GM12801 (cell line): ENCODE measurements around the gene PLCL2.

ENCODE experiments used
- CTCF ChIP-seq: IDR thresholded peaks from one replicate; pipeline ENCODE4 v1.5.1; 2011; ENCODE audit warnings: control low read depth; ENCODE audit not compliant: insufficient read length; ENCODE audit errors: extremely low read depth

Gene PLCL2

GRCh38 chr3:16884748-16885592, at the start of gene PLCL2:
Gene PLCL2 (plus strand): TSS chr3:16884955. CDS start chr3:16885040, 85 bp downstream.
- no peak for TF ChIP-seq CTCF

- TF ChIP-seq CTCF: no peak
These were observed 48.1 kb upstream of the PLCL2 start for GRCh38 chr3:16836505-16837237.

- TF ChIP-seq CTCF: no peak
These were observed 47.2 kb upstream of the PLCL2 start for GRCh38 chr3:16837602-16838001.

- no peak for TF ChIP-seq CTCF
These were observed 46.2 kb upstream of the PLCL2 start for GRCh38 chr3:16838561-16838960.

- TF ChIP-seq CTCF: no peak
These were observed 45.3 kb upstream of the PLCL2 start for GRCh38 chr3:16839271-16840100.

GRCh38 chr3:16840101-16840424, 44.7 kb upstream of the PLCL2 start:
- no peak for TF ChIP-seq CTCF
